Heart left ventricle (tissue), 16 donors: Measurements from ENCODE around the gene PAF1. TPM values are rescaled to one million over a fixed set of nuclear protein-coding genes. Genes with fewer than 3 reads are reported as not detected.

ENCODE experiments used
- ATAC-seq, 4 donors: fragments of 200-7000 bp; cut with Tn5 transposase; one replicate each; pipeline ENCODE4 v1.9.1; 2020 to 2022; ENCODE audit warnings: moderate library complexity in 4 of 4, mild to moderate bottlenecking in 3 of 4, moderate number of reproducible peaks in 1 of 4
- DNase-seq, 5 donors: peaks; one replicate each; pipeline ENCODE4 v3.0.0-alpha.2; 2020
- H3K27ac ChIP-seq, 12 donors: fragments of 200-600 bp; sonication (generic) in 4 of 12; one replicate each; pipeline versions ENCODE4 v1.5.0 to v1.8.0; 2016 to 2022; ENCODE audit warnings: mild to moderate bottlenecking in 2 of 12
- H3K27me3 ChIP-seq, 9 donors: fragments of 200-600 bp; sonication (generic) in 2 of 9; one replicate each; pipeline versions ENCODE4 v1.5.1 to v1.8.0; 2016 to 2022; ENCODE audit warnings: mild to moderate bottlenecking in 3 of 9
- H3K36me3 ChIP-seq, 9 donors: fragments of 200-600 bp; sonication (generic) in 2 of 9; one replicate each; pipeline versions ENCODE4 v1.5.0 to v1.8.0; 2018 to 2022; ENCODE audit warnings: mild to moderate bottlenecking in 2 of 9
- H3K4me1 ChIP-seq, 12 donors: fragments of 200-600 bp; sonication (generic) in 4 of 12; one replicate each; pipeline versions ENCODE4 v1.5.0 to v1.8.0; 2016 to 2022; ENCODE audit warnings: mild to moderate bottlenecking in 3 of 12
- H3K4me3 ChIP-seq, 12 donors: fragments of 200-600 bp; sonication (generic) in 4 of 12; one replicate each; pipeline versions ENCODE4 v1.5.0 to v1.8.0; 2017 to 2022; ENCODE audit warnings: mild to moderate bottlenecking in 9 of 12, moderate library complexity in 4 of 12
- H3K9me3 ChIP-seq, 12 donors: fragments of 200-600 bp; sonication (generic) in 4 of 12; one replicate each; pipeline versions ENCODE4 v1.5.0 to v1.8.0; 2016 to 2022; ENCODE audit warnings: mild to moderate bottlenecking in 1 of 12
- CTCF ChIP-seq, 12 donors: fragments of 200-600 bp; sonication (generic) in 4 of 12; IDR thresholded peaks; one replicate each; pipeline versions ENCODE4 v1.5.0 to v1.8.0; 2018 to 2022; ENCODE audit warnings: antibody characterized with exemption in 12 of 12, mild to moderate bottlenecking in 5 of 12
- POLR2A ChIP-seq, 2 donors: fragments of 450-650 bp; IDR thresholded peaks; one replicate each; pipeline ENCODE4 v1.6.1; 2017; ENCODE audit warnings: antibody characterized with exemption in 2 of 2, mild to moderate bottlenecking in 2 of 2, moderate library complexity in 2 of 2
- WGBS, 4 donors: extraction: QIAGEN DNeasy Blood & Tissue Kit in 2 of 4; methylation state at CpG; one replicate each; pipeline versions ENCODE4 v1.1.5 to v1.1.7; 2013 to 2018; 5-methylcytosine and 5-hydroxymethylcytosine counted together
- intact Hi-C, 10 donors: fragments of 100-400 bp; cut with DNase I; formaldehyde crosslinking; loops; one replicate each; pipeline versions ENCODE4 v1.11.1 to v1.14.2; 2022
- polyA plus RNA-seq, 2 donors: library from polyadenylated mRNA; stranded (reverse); fragments of 200-250 nt; gene quantifications; one replicate each; pipeline ENCODE4 v1.2.3, GENCODE V29; 2013
- total RNA-seq, 9 donors: library from RNA; depleted of rRNA in 2 of 9; stranded (reverse); fragments of >200 nt in 2 of 9; fragmentation: NEBNext Ultra II Directional in 3 of 9; extraction: Animal tissue kit (Norgen Biotek cat#: 25700) in 3 of 9; gene quantifications; one replicate each; pipeline versions ENCODE4 v1.1.0 to v1.2.4, GENCODE V29; 2016 to 2023
- donor health status: ischemic (EF 13 %, LVEDD 7.1; RV severe dilation, severe dysfunction).
- donor health status: healthy with polysubstance abuse.
- donor health status: DM: no; HTN: yes; CAD: no.
- donor health status: DM: no; HTN: no; CAD: no.
- donor health status: ischemic (EF 25% LVEDD 6.9; RV normal size, moderate dysfunction).
- donor health status: ischemic (EF 25% LVEDD 5.7; RV mildly dilated, moderate dysfunction).
- donor health status: healthy.
- donor health status: DM: yes; HTN: yes; CAD: no.
- donor health status: ischemic (EF 35%, LVEDD 5.7; RV mildly dilated, moderate dysfunction).
- donor health status: nonischemic (EF 11% LVEDD 7.7; RV severe dilation, severe dysfunction).
- donor health status: DM: yes; HTN: yes; CAD: no.
- donor health status: PGD.
- donor health status: ischemic (EF 29% LVEDD 5.4; RV normal size, mild dysfunction).
- donor health status: nonischemic (EF 23%, LVEDD 6.1; RV moderate dilation, normal function).

The PAF1 gene
- total and polyA plus RNA-seq, 11 donors = 32.5 to 75.7 (median 40.7) TPM

GRCh38 chr19:39356073-39356472 lies 34.8 kb downstream of the PAF1 start:
- TF ChIP-seq POLR2A (IDR thresholded peaks at IDR 0.05) = no peak
- no peak for TF ChIP-seq CTCF (IDR thresholded peaks at IDR 0.05)
- intact Hi-C loops = no loop called here
- Histone ChIP-seq H3K36me3 (peaks cover 3 to 94% (median 86%) of the 10 kb centered on the region in 9 donors), H3K4me1 (peaks cover 0 to 19% (median 4%) of the 10 kb centered on the region in 12 donors), H3K27me3 (no peaks in the 10 kb centered on the region), H3K4me3 (no peak overlapping the region), H3K9me3 (no peaks in the 10 kb centered on the region), H3K27ac (no peak overlapping the region)
- ATAC-seq (no peak), DNase-seq (no peak)
- WGBS, 4 donors = 77 to 92% (median 89%) methylated on average over 3 of the region's 3 CpGs

GRCh38 chr19:39355253-39355652 lies 35.7 kb downstream of the PAF1 start:
- DNase-seq (no peak), ATAC-seq (no peak)
- no peak overlapping the region for H3K27ac ChIP-seq
- no peak for TF ChIP-seq POLR2A (IDR thresholded peaks at IDR 0.05)
- no peak for TF ChIP-seq CTCF (IDR thresholded peaks at IDR 0.05)
- intact Hi-C loops = no loop called here
- H3K9me3 ChIP-seq = no peaks in the 10 kb centered on the region
- H3K27me3 ChIP-seq = no peaks in the 10 kb centered on the region
- H3K4me3 ChIP-seq = no peak overlapping the region
- peaks cover 3 to 90% (median 84%) of the 10 kb centered on the region in 9 donors for H3K36me3 ChIP-seq
- peaks cover 0 to 21% (median 4%) of the 10 kb centered on the region in 12 donors for H3K4me1 ChIP-seq
- WGBS, 4 donors = 86 to 94% (median 91%) methylated on average over 5 of the region's 5 CpGs

- Histone ChIP-seq H3K27me3 (no peaks in the 10 kb centered on the region), H3K36me3 (peaks cover 3 to 86% (median 75%) of the 10 kb centered on the region in 9 donors), H3K4me3 (no peak overlapping the region), H3K9me3 (no peaks in the 10 kb centered on the region), H3K4me1 (peaks cover 0 to 29% (median 7%) of the 10 kb centered on the region in 12 donors), H3K27ac (peak overlapping the region in 2 of 12 donors; percentile 28 to 45)
- DNase-seq = no peak
- intact Hi-C loops = no loop called here
- TF ChIP-seq POLR2A (IDR thresholded peaks at IDR 0.05) = no peak
- TF ChIP-seq CTCF (IDR thresholded peaks at IDR 0.05) = no peak
- 71 to 78% (median 75%) methylated on average over 12 of the region's 12 CpGs for WGBS, 4 donors
- ATAC-seq = peak in 1 of 4 donors; percentile 25
Measured at GRCh38 chr19:39352381-39353255, 38.3 kb downstream of the PAF1 start.

- Histone ChIP-seq H3K27ac (peak overlapping the region in 3 of 12 donors; percentile 28 to 50 (median 45)), H3K36me3 (peaks cover under 1 to 78% (median 66%) of the 10 kb centered on the region in 9 donors), H3K9me3 (no peaks in the 10 kb centered on the region), H3K27me3 (no peaks in the 10 kb centered on the region), H3K4me1 (peaks cover 0 to 38% (median 12%) of the 10 kb centered on the region in 12 donors), H3K4me3 (no peak overlapping the region)
- intact Hi-C loops = no loop called here
- no peak for TF ChIP-seq POLR2A (IDR thresholded peaks at IDR 0.05)
- peak in 3 of 4 donors; percentile 24 to 39 (median 28) for ATAC-seq
- no peak for DNase-seq
- WGBS, 4 donors = 54 to 64% (median 60%) methylated on average over 4 of the region's 4 CpGs
Measured at GRCh38 chr19:39351537-39352064, 39.3 kb downstream of the PAF1 start.
